Measurements from ENCODE around the gene CENPA.
"Not testable (repeated sequence)": the region's sequence is repeated elsewhere in the genome, so short reads cannot be mapped to it uniquely, and the experiment has no call there.

The CENPA gene

GRCh38 chr2:26792720-26793119, 6.9 kb downstream of the CENPA start:
- DNase-seq (ENCODE audit: low read depth) = no peak

GRCh38 chr2:26793518-26793917, 7.7 kb downstream of the CENPA start:
- no peak for DNase-seq (ENCODE audit: low read depth)

GRCh38 chr2:26795135-26795534, 9.3 kb downstream of the CENPA start:
- DNase-seq (ENCODE audit: low read depth) = not testable (repeated sequence)

GRCh38 chr2:26801328-26801727, 15.5 kb downstream of the CENPA start:
- no peak for DNase-seq (ENCODE audit: low read depth)

- no peak for DNase-seq (ENCODE audit: low read depth)
Measured at GRCh38 chr2:26801796-26802195, 15.9 kb downstream of the CENPA start.

GRCh38 chr2:26805241-26805676, 19.4 kb downstream of the CENPA start:
- DNase-seq (ENCODE audit: low read depth) = peak; percentile 79

- no peak for DNase-seq (ENCODE audit: low read depth)
Measured at GRCh38 chr2:26807788-26808460, 22.1 kb downstream of the CENPA start.

GRCh38 chr2:26809211-26809610, 23.4 kb downstream of the CENPA start:
- DNase-seq (ENCODE audit: low read depth) = no peak

GRCh38 chr2:26809876-26810577, 24.2 kb downstream of the CENPA start:
- no peak for DNase-seq (ENCODE audit: low read depth)

- DNase-seq (ENCODE audit: low read depth) = no peak
Measured at GRCh38 chr2:26811261-26811660, 25.4 kb downstream of the CENPA start.

GRCh38 chr2:26811791-26812694, 26.2 kb downstream of the CENPA start:
- DNase-seq (ENCODE audit: low read depth) = no peak

- DNase-seq (ENCODE audit: low read depth) = no peak
Measured at GRCh38 chr2:26812731-26813130, 26.9 kb downstream of the CENPA start.

- not testable (repeated sequence) for DNase-seq (ENCODE audit: low read depth)
Measured at GRCh38 chr2:26814072-26814765, 28.4 kb downstream of the CENPA start.

GRCh38 chr2:26816893-26817292, 31.0 kb downstream of the CENPA start:
- no peak for DNase-seq (ENCODE audit: low read depth)

- DNase-seq (ENCODE audit: low read depth) = no peak
Measured at GRCh38 chr2:26818255-26818654, 32.4 kb downstream of the CENPA start.

GRCh38 chr2:26818972-26819371, 33.1 kb downstream of the CENPA start:
- no peak for DNase-seq (ENCODE audit: low read depth)

GRCh38 chr2:26820932-26821331, 35.1 kb downstream of the CENPA start:
- no peak for DNase-seq (ENCODE audit: low read depth)

GRCh38 chr2:26822877-26823276, 37.0 kb downstream of the CENPA start:
- DNase-seq (ENCODE audit: low read depth) = no peak

- DNase-seq (ENCODE audit: low read depth) = no peak
Measured at GRCh38 chr2:26838121-26838906, 52.5 kb downstream of the CENPA start.

- no peak for DNase-seq (ENCODE audit: low read depth)
Measured at GRCh38 chr2:26840937-26841610, 55.2 kb downstream of the CENPA start.

GRCh38 chr2:26843041-26843440, 57.2 kb downstream of the CENPA start:
- DNase-seq (ENCODE audit: low read depth) = no peak
